ENCODE results near the gene IL17B. TPM values are rescaled to one million over a fixed set of nuclear protein-coding genes. Genes with fewer than 3 reads are reported as not detected.

Gene IL17B
- total and polyA plus RNA-seq, 9 of the 15 experiments (the other 6 are each of a cell fraction or from before 2014, with no cell fraction given), result 0.28 to 2.6 (median 0.53) TPM; not detected in 2

- no peaks in the 10 kb centered on the region for H4K20me1 ChIP-seq (replicated peaks; ENCODE audit: control insufficient read depth, insufficient read depth, low read length)
- no peaks in the 10 kb centered on the region for H3K27me3 ChIP-seq (ENCODE audit: control insufficient read depth in 2 of 2, insufficient read depth in 2 of 2, low read length in 2 of 2)
- in situ Hi-C loops (cut with MboI), result no loop called here
- no TSS peak for BruUV-seq (replicated peaks)
- no peaks in the 10 kb centered on the region for H3K79me2 ChIP-seq (ENCODE audit: control insufficient read depth, insufficient read depth, low read length)
- H3K9me3 ChIP-seq (replicated peaks; ENCODE audit: control insufficient read depth, insufficient read depth, low read depth, low read length), result no peaks in the 10 kb centered on the region
- H3K9ac ChIP-seq (ENCODE audit: insufficient read depth in 1 of 2, low read depth in 2 of 2, low read length in 2 of 2), result peak overlapping the region in 1 of 2 experiments; percentile 77; a peak in 2 of 4 replicates
- H3K36me3 ChIP-seq (ENCODE audit: control insufficient read depth, insufficient read depth, low read length), result no peaks in the 10 kb centered on the region
- H3K4me2 ChIP-seq (ENCODE audit: insufficient read depth, low read length), result peak overlapping the region; percentile 34; the same call in 1 of the 2 replicates
- no peaks in the 10 kb centered on the region for H3K9me1 ChIP-seq (ENCODE audit: control insufficient read depth, insufficient read depth, low read length)
- peak; percentile 74 to 90 (median 81) for DNase-seq (ENCODE audit: extremely low read depth in 1 of 4, low spot score in 3 of 4)
- FAIRE-seq, result peak; percentile 99
- peak; percentile 90 for ATAC-seq
- ChIA-PET POLR2A (interaction anchor here (0.6 to 2.1 kb wide), 13 partner anchors 10 to 196 kb away, joined by 3 to 9 read pairs (median 3); partner anchors contain the start of genes GRPEL2 and PCYOX1L), CTCF (ENCODE audit: low intra/inter-chr PET ratio) (interaction anchor here (0.6 to 1.8 kb wide), 6 partner anchors 47 to 461 kb away, joined by 3 to 9 read pairs (median 4); no protein-coding TSS in a partner anchor)
- H3K4me3 ChIP-seq, result no peak overlapping the region
- H3K4me1 ChIP-seq (replicated peaks in 1 of 2; ENCODE audit: control insufficient read depth in 2 of 2, insufficient read depth in 2 of 2, low read length in 2 of 2), result peaks cover 23 to 25% of the 10 kb centered on the region in 2 experiments; a peak in 4 of 5 replicates
- peak overlapping the region; percentile 37; the same call in 1 of the 2 replicates for H2AFZ ChIP-seq (ENCODE audit: low read depth, low read length)
- 21% methylated on average over 14 of the region's 14 CpGs for WGBS (ENCODE audit: insufficient coverage, low coverage, missing lambda C conversion rate)
- no peak overlapping the region for H3K27ac ChIP-seq (ENCODE audit: extremely low read depth, low read depth, low read length)
- intact Hi-C loops (cut with micrococcal nuclease), result loop anchor here (1.0 to 5.0 kb wide), 4 partner anchors 50 to 251 kb away; no protein-coding TSS in a partner anchor
- no peak for TF ChIP-seq MGA (IDR thresholded peaks at IDR 0.05)
- TF ChIP-seq LCOR (CRISPR knock-in tag; IDR thresholded peaks at IDR 0.05), result peak; percentile 85
- TF ChIP-seq ZMIZ1 (IDR thresholded peaks at IDR 0.05; ENCODE audit: low read depth in 2 of 2, low read length in 2 of 2), result 0 out of 4 replicates have a peak, but pooled peaks of 1 of the 2 experiments have one; percentile 25
Observed at GRCh38 chr5:149367249-149367971, 11.7 kb downstream of the IL17B start.

Measured in K562 (cell line).